HepG2 (cell line): Measurements from ENCODE around the gene TFEB. TPM values are rescaled to one million over a fixed set of nuclear protein-coding genes. Genes with fewer than 3 reads are reported as not detected.

Source experiments
- AKNA ChIP-seq: sonication (generic); formaldehyde crosslinking; IDR thresholded peaks from 2 replicates; pipeline ENCODE4 v1.4.0; 2020; ENCODE audit warnings: missing genetic modification reagents, borderline replicate concordance
- DNMT1 ChIP-seq: sonication (generic); formaldehyde crosslinking; IDR thresholded peaks from 2 replicates; pipeline ENCODE4 v1.5.1; 2020; ENCODE audit warnings: mild to moderate bottlenecking, missing genetic modification reagents
- FOXJ3 ChIP-seq: sonication (generic); formaldehyde crosslinking; IDR thresholded peaks from 2 replicates; pipeline ENCODE4 v1.4.0; 2020; ENCODE audit warnings: missing genetic modification reagents, mild to moderate bottlenecking, borderline replicate concordance
- HCFC1 ChIP-seq: fragments of 150-350 bp; IDR thresholded peaks from 2 replicates; pipeline ENCODE4 v1.6.1; 2014; ENCODE audit warnings: low read depth, low read length
- HMG20B ChIP-seq: conservative IDR thresholded peaks from 2 replicates; pipeline ENCODE4 v1.6.1; 2016; ENCODE audit warnings: missing genetic modification reagents, missing compliant biosample characterization
- KDM6A ChIP-seq: IDR thresholded peaks from 2 replicates; pipeline ENCODE4 v1.6.1; 2016; ENCODE audit warnings: low read depth
- MAFG ChIP-seq: sonication (generic); formaldehyde crosslinking; IDR thresholded peaks from 2 replicates; pipeline ENCODE4 v1.5.1; 2020; ENCODE audit warnings: mild to moderate bottlenecking, missing genetic modification reagents
- PHB2 ChIP-seq: fragments of 450-650 bp; IDR thresholded peaks from 2 replicates; pipeline ENCODE4 v1.6.1; 2018; ENCODE audit not compliant: partially characterized antibody
- REL ChIP-seq: sonication (generic); formaldehyde crosslinking; conservative IDR thresholded peaks from 2 replicates; pipeline ENCODE4 v1.8.0; 2022; ENCODE audit warnings: mild to moderate bottlenecking, missing genetic modification reagents, moderate library complexity
- RXRA ChIP-seq: sonication (generic); formaldehyde crosslinking; IDR thresholded peaks from 2 replicates; pipeline ENCODE4 v1.5.1; 2020; ENCODE audit warnings: missing genetic modification reagents
- SMAD9 ChIP-seq: sonication (generic); formaldehyde crosslinking; IDR thresholded peaks from 2 replicates; pipeline ENCODE4 v1.5.1; 2020; ENCODE audit warnings: mild to moderate bottlenecking, missing genetic modification reagents
- TFDP2 ChIP-seq: sonication (generic); formaldehyde crosslinking; IDR thresholded peaks from 2 replicates; pipeline ENCODE4 v1.4.0; 2020; ENCODE audit warnings: missing genetic modification reagents
- YY1 ChIP-seq: IDR thresholded peaks from 2 replicates; pipeline ENCODE4 v1.6.1; 2011; ENCODE audit warnings: low read length, low read depth, moderate library complexity, mild to moderate bottlenecking; ENCODE audit not compliant: insufficient read depth, insufficient replicate concordance
- ZBTB3 ChIP-seq: sonication (generic); formaldehyde crosslinking; IDR thresholded peaks from 2 replicates; pipeline ENCODE4 v1.4.0; 2020; ENCODE audit warnings: low read depth, mild to moderate bottlenecking, moderate library complexity, missing genetic modification reagents, borderline replicate concordance
- ZNF10 ChIP-seq: sonication (generic); formaldehyde crosslinking; IDR thresholded peaks from 2 replicates; pipeline ENCODE4 v1.4.0; 2020; ENCODE audit warnings: mild to moderate bottlenecking, low read depth, missing genetic modification reagents, borderline replicate concordance
- ZNF224 ChIP-seq: sonication (generic); formaldehyde crosslinking; IDR thresholded peaks from 2 replicates; pipeline ENCODE4 v1.5.0; 2020; ENCODE audit warnings: mild to moderate bottlenecking, missing genetic modification reagents
- ZNF260 ChIP-seq: sonication (generic); formaldehyde crosslinking; IDR thresholded peaks from 2 replicates; pipeline ENCODE4 v1.4.0; 2020; ENCODE audit warnings: missing genetic modification reagents, low read depth, mild to moderate bottlenecking, borderline replicate concordance
- ZNF331 ChIP-seq: sonication (generic); formaldehyde crosslinking; IDR thresholded peaks from 2 replicates; pipeline ENCODE4 v1.4.0; 2020; ENCODE audit warnings: missing genetic modification reagents
- polyA plus RNA-seq, 8 experiments: library from polyadenylated mRNA; depleted of rRNA in 3 of 8; stranded (reverse) in 7 of 8; unstranded in 1 of 8; fragments of >200 nt; fragmentation: Illumina TruSeq in 4 of 8; extraction: Trizol in 4 of 8; gene quantifications; 2 replicates each; pipeline versions ENCODE4 v1.2.1 to v1.2.3, GENCODE V29; 2011 to 2016; ENCODE audit warnings: low read depth in 4 of 8, missing spikeins in 1 of 8, mixed read lengths in 1 of 8; ENCODE audit not compliant: insufficient read depth in 1 of 8
- total RNA-seq, 5 experiments: library from RNA; depleted of rRNA; stranded (reverse); fragments of >200 nt; fragmentation: Illumina TruSeq; extraction: Trizol; gene quantifications; 2 replicates each; pipeline ENCODE4 v1.2.3, GENCODE V29; 2016; ENCODE audit warnings: low read depth in 1 of 5
- TF ChIP-seq, protein P1 (sequence below): sonication (generic); formaldehyde crosslinking; IDR thresholded peaks from 2 replicates; pipeline ENCODE4 v1.4.0; 2020; ENCODE audit warnings: mild to moderate bottlenecking, missing genetic modification reagents

TFEB gene
- total and polyA plus RNA-seq, 2 of the 13 experiments (the other 11 are each of a cell fraction or from before 2014, with no cell fraction given), result 13.3 to 18.7 TPM

DNA sequence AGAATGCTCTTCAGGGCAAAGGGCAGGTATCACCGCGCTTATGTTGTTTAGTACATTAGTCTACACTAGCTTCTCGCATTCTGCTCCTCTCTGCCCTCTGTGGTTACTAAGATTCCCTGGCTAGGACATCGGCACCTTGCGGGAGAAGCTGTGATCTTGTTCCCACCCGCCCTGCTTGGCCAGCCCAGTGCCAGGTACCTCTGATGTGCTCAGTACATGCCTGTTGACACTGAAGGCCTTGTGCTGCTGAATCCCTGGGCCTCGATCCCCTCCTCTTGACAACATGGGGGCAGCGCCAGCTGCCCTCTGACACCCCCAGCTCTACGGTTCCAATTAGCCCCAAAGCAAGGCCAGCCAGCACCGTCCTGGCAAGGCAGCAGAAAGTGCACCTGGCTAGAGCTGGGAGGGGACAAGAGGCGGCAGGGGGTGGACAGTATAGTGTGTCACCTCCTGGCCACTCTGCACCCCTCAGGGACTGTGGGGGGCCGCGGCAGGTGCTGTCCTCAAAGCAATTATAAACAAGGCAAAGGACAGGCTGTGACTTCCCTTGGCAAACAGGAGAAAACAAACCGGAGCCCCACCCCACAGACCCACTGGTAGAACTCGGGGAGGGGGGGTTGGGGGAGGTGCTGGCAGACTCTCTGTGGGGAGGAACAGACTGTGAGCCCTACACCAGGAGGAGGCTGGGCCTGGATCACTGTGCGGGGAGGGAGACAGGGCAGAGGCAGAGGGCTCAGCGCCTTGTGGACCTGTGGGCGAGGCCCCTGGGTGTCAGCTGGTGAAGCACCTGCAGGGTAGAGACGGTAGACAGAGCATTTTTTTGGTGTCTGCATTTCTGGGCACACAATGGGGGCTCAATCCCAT lies 7.1 kb downstream of the TFEB start (continued):
- TF ChIP-seq AKNA (CRISPR knock-in tag) (no peak), REL (CRISPR knock-in tag) (no peak), TFDP2 (CRISPR knock-in tag) (no peak), HCFC1 (no peak), ZNF10 (CRISPR knock-in tag) (no peak), RXRA (CRISPR knock-in tag) (0 out of 2 replicates have a peak, but pooled peaks have one; percentile 22), YY1 (no peak), FOXJ3 (no peak), DNMT1 (CRISPR knock-in tag) (no peak), HMG20B (CRISPR knock-in tag) (no peak), ZNF260 (CRISPR knock-in tag) (no peak), ZBTB3 (CRISPR knock-in tag) (no peak), ZNF224 (CRISPR knock-in tag) (no peak), PHB2 (no peak), ZNF331 (CRISPR knock-in tag) (0 out of 2 replicates have a peak, but pooled peaks have one; percentile 19), SMAD9 (CRISPR knock-in tag) (no peak), KDM6A (CRISPR knock-in tag) (no peak), MAFG (no peak)
- TF ChIP-seq, protein P1, sequence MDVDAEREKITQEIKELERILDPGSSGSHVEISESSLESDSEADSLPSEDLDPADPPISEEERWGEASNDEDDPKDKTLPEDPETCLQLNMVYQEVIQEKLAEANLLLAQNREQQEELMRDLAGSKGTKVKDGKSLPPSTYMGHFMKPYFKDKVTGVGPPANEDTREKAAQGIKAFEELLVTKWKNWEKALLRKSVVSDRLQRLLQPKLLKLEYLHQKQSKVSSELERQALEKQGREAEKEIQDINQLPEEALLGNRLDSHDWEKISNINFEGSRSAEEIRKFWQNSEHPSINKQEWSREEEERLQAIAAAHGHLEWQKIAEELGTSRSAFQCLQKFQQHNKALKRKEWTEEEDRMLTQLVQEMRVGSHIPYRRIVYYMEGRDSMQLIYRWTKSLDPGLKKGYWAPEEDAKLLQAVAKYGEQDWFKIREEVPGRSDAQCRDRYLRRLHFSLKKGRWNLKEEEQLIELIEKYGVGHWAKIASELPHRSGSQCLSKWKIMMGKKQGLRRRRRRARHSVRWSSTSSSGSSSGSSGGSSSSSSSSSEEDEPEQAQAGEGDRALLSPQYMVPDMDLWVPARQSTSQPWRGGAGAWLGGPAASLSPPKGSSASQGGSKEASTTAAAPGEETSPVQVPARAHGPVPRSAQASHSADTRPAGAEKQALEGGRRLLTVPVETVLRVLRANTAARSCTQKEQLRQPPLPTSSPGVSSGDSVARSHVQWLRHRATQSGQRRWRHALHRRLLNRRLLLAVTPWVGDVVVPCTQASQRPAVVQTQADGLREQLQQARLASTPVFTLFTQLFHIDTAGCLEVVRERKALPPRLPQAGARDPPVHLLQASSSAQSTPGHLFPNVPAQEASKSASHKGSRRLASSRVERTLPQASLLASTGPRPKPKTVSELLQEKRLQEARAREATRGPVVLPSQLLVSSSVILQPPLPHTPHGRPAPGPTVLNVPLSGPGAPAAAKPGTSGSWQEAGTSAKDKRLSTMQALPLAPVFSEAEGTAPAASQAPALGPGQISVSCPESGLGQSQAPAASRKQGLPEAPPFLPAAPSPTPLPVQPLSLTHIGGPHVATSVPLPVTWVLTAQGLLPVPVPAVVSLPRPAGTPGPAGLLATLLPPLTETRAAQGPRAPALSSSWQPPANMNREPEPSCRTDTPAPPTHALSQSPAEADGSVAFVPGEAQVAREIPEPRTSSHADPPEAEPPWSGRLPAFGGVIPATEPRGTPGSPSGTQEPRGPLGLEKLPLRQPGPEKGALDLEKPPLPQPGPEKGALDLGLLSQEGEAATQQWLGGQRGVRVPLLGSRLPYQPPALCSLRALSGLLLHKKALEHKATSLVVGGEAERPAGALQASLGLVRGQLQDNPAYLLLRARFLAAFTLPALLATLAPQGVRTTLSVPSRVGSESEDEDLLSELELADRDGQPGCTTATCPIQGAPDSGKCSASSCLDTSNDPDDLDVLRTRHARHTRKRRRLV (CRISPR knock-in tag), result no peak
